Kasumi-1 (cell line): ENCODE results near the gene KLHL30.

ENCODE experiments used
- DNase-seq, 2 experiments: peaks; one replicate each; lab custom pipeline; 2025; lab: John Stamatoyannopoulos, UW

KLHL30 gene

GRCh38 chr2:238120463-238121298 lies 17.8 kb upstream of the KLHL30 start:
- DNase-seq, result no peak

- no peak for DNase-seq
Observed at GRCh38 chr2:238121511-238122286, 16.8 kb upstream of the KLHL30 start.

- DNase-seq, result no peak
Observed at GRCh38 chr2:238122287-238123217, 15.9 kb upstream of the KLHL30 start.

GRCh38 chr2:238123218-238123971 lies 15.1 kb upstream of the KLHL30 start:
- no peak for DNase-seq

- no peak for DNase-seq
Observed at GRCh38 chr2:238123991-238124470, 14.4 kb upstream of the KLHL30 start.

DNA sequence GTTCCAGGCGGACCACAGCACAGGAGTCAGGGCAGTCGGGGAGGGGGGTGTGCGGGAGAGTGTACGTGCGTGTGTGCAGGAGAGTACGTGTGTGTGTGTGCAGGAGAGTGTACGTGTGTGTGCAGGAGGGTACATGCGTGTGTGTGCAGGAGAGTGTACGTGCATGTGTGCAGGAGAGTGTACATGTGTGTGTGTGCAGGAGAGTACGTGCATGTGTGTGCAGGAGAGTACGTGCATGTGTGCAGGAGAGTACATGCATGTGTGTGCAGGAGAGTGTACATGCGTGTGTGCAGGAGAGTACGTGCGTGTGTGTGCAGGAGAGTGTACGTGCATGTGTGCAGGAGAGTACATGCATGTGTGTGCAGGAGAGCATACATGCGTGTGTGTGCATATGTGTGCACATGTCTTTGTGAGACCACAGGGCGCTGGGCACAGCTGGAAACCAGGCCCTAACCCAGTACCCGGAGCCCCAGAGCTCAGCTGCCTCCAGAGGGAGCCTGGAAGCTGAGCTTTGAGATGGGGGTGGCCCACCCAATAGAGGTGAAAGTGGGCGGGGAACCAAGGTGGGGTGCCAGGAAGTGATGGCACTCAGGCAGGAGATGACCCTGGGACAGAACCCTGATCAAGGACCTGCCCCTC lies 13.9 kb upstream of the KLHL30 start:
- DNase-seq, result no peak

DNA sequence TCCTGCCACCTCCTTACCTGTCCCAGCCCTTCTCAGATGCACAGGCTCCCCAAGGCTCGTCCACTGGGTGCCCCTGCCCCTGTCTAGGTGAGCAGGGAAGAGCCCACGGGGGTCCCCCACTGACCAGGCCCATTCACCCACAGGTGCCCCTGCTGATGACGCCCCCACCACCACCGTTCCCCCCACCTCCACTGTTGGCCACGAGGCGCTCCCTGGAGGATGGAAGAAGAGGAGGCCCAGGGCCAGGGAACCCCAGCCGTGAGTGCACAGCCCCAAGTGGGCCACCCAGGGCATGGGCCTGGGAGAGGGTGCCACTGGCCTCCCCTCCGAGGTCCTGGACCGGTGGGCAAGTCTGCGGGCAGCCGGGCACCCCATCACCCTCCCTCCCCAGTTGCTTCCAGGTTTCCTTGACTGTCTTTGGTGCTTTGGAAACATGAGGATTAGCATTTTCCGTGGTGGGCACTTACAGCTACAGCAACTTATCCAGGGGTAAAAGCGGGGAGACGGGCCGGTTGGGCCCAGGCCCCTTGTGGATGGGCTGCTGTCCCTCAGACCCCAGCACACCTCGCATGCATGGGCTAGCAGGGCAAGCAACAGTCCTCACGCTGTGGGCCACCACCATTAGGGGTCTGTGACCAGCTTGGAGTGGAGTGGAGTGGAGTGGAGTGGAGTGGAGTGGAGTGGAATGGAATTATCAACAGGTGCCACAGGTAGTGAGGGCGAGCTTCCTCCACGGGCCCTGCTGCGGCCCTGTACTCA lies 13.2 kb upstream of the KLHL30 start:
- DNase-seq, result no peak

GRCh38 chr2:238126338-238126737 lies 12.1 kb upstream of the KLHL30 start:
- DNase-seq, result no peak

- DNase-seq, result no peak
Observed at GRCh38 chr2:238126775-238127164, 11.7 kb upstream of the KLHL30 start.

DNA sequence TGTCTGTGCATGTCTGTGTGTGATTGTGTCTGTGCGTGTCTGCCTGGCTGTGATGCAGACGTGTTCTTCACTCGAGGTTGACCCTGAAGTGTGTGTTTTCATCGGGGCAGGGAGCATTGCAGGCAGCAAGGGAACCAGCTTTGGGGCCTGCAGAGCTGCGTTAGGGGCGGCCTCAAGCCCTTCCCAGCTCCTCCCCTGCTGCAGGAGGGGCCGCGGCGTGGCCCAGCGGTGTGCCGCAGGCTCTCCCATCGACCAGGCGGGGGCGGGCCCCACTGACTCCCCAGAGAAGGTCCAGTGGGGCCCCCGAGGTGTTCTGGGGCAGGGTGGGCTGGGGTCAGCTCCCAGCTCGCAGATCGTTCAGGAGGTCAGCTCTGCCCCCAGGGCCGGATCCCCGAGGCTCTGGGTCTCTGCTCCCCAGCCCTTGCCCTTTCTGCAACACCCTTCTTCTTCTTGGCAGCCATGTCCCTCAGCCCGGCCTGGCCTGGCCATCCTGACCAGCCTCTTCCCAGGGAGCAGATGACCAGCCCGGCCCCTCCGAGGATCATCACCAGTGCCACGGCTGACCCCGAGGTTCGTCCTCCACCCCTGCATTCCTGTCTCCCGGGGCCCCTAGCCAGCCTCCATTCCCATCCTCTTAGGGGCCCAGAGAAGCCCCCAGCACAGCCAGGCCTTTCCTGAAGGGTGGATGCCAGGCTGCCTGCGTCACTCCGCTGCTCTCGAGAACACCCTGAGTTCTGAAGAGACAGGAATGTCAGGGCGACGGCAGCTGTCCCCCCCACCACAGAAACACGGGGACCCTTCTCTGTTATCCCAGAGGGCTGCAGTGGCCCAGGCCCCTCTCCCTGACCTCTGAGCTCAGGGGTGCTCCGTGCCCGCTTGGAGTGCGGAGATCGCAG lies 11.1 kb upstream of the KLHL30 start:
- DNase-seq, result no peak

- DNase-seq, result no peak
Observed at GRCh38 chr2:238128061-238128440, 10.4 kb upstream of the KLHL30 start.

DNA sequence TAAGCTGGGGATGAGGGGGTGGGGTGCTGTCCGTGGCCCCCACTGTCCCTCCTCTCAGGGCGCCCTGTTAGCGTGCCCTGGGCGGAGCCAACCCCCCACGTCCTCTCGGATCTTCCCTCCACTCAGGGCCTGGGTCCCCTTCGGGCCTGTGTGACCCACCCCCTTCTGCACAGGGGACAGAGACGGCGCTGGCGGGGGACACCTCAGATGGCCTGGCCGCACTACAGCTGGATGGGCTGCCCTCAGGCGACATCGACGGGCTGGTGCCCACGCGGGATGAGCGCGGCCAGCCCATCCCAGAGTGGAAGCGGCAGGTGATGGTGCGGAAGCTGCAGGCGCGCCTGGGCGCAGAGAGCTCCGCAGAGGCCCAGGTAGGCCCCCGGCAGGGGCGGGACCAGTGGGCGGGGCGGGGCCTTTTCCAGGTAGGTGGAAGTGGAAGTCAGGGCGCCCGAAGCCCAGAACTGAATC lies 9.9 kb upstream of the KLHL30 start:
- no peak for DNase-seq

- DNase-seq, result no peak
Observed at GRCh38 chr2:238129166-238130010, 9.1 kb upstream of the KLHL30 start.

- DNase-seq, result no peak
Observed at GRCh38 chr2:238130111-238130695, 8.3 kb upstream of the KLHL30 start.

DNA sequence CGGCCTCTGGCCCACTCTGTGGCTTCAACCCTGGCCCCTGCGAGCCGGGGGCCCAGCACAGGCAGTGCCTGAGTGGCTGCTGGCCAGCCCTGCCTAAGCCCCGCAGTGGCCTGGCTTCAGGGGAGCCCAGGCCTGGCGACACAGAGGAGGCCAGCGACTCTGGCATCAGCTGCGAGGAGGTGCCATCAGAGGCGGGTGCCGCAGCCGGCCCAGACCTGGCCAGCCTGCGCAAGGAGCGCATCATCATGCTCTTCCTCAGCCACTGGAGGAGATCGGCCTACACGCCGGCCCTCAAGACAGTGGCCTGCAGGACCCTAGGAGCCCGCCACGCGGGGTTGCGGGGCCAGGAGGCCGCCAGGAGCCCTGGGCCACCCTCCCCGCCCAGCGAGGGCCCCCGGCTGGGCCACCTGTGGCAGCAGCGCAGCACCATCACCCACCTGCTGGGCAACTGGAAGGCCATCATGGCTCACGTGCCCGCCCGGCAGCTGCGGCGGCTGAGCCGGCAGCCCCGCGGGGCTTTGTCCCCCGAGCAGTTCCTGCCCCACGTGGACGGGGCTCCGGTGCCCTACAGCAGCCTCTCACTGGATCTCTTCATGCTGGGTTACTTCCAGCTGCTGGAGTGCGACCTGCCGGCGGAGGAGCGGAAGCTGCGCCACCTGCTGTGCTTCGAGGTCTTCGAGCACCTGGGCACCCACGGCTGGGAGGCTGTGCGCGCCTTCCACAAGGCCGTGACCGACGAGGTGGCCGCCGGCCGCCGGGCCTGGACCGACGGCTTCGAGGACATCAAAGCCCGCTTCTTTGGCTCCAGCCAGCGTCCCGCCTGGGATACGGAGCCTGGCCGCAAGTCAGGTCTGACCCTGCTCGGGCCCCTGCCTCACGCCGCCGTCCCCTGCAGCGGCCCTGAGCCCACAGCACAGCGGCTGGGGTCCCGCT lies 7.5 kb upstream of the KLHL30 start:
- no peak for DNase-seq

GRCh38 chr2:238131761-238132462 lies 6.6 kb upstream of the KLHL30 start:
- no peak for DNase-seq
